TTC549 (cell line): ENCODE results near the gene SAA1.

ENCODE experiments used
- FAIRE-seq: peaks from 2 replicates; lab custom pipeline; 2012; peaks lifted over from hg19 to GRCh38; lab: Jason Lieb, UNC

SAA1 gene

DNA sequence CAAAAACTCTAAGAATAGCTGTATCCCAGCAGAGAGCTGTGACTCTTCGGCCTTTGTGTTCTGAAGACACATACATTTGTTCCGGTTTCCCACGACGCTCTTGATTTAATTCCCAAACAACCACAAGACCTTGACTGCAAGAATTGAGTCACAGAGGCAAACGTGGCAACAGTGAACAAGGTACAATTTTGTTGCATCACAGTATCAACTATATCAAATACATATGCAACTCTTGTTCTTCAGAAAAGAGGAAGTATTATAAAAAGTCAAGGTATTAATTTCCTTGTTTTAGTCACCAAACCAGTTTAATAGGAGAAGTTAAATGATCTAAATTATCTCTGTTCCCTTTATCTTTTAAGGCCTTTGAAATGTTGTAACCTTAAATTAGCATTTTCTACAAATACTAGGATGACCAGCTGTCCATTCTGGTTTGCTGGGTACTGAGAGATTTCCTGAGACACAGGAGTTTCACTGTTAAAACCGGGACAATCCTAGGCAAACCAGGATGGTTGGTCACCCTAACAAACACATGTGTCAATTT lies 44.8 kb downstream of the SAA1 start:
- no peak for FAIRE-seq

DNA sequence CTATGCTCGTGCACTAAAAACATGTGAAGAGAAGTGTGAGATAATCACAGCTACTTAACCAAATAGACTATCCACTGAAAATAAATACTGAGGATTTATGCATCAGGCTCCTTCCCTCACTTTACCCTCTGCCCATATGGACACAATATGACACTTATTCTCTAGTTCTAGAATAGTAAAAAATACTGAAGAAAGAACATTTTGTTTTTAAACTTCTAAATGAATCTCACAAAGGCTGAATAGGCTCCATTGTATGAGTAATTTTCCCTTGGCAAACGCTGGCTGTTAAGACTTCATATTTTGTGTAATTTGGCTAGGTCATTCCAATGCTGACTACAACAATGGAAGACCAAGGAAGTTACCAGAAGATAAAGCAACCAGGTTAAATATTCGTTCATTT lies 45.9 kb downstream of the SAA1 start:
- no peak for FAIRE-seq

DNA sequence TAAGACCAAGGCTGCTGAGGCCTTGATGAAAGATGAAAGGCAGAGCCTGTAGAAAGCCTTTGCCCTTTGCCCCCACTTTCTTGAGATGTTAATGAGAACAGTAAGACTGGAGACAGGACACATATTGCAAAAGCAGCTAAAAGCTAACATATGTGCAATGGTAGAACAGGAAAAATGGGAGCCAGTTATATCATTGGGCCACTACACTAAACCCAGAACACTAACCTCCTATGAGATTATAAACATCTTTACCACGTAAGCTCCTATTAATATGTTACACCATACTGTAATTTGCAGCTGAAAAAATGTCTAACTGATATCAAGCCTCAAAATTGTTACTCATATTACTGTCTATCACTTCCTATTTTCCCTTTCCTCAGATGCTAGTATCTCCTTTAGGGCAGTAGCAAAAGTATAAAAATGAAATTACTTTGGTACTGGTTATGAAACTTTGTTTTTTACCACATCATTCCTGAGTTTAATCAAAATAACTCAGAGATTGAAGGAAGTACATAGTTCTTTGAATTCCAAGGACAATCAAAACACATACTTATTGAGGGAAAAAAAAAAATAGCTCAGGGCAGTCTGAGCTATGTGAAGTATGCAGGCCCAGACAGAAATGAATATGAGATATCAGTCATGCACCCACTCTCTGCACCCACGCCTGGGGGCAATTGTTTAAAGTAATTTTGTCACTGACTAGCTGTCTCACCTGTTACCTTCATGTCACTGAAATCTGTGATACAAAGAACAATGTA lies 46.8 kb downstream of the SAA1 start:
- no peak for FAIRE-seq

DNA sequence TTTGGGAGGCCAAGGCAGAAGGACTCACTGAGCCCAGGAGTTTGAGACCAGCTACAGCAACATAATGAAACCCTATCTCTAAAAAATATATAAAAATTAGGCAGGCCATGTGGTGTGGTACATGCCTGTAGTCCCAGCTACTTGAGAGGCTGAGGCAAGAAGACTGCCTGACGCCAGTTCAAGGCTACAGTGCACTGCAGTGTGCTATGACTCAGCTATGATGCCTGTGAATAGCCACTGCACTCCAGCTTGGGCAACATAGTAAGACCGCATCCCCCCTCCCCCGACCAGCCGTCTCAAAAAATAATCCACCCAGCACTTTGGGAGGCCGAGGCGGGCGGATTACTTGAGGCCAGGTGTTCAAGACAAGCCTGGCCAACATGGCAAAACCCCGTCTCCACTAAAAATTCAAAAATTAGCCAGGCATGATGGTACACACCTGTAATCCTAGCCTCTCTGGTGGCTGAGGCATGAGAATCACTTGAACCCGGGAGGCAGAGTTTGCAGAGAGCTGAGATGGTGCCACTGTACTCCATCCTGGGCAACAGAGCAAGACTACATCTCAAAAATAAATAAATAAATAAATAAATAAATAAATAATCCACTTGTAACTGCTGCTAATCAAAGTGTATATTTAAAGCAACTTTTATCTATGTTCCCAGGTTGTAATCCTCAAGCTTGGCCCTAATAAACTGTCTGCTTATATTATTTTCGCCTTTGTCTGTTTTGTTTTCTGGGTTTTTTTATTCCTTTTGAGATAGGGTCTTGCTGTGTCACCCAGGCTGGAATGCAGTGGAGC lies 48.1 kb downstream of the SAA1 start:
- FAIRE-seq: no peak

DNA sequence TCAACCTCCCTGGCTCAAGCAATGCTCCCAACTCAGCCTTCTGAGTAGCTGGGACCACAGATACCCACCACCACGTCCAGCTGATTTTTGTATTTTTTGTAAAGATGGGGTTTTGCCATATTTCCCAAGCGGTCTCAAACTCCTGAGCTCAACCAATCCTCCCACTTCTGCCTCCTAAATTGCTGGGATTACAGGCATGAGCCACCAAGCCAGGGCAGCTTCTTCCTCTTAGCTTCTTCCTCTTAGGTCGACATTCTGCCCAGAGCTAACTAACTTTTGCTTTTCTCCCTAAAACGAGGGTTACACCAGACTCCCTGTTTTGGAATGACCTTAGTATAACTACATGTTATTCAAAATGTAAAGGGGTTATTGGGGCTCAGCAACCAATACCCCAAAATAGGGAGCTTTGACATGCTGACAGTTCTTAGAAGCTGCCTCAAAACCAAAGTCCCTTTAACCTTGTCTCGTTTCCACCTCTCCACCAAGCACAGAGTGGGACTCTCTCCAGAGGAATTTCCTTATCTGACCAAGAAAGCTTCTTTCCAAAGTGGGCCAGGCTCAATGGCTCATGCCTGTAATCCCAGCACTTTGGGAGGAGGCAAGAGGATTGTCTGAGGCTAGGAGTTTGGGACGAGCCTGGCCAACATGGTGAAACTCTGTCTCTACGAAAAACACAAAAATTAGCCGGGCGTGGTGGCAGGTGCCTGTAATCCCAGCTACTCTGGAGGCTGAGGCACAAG lies 48.9 kb downstream of the SAA1 start:
- no peak for FAIRE-seq

DNA sequence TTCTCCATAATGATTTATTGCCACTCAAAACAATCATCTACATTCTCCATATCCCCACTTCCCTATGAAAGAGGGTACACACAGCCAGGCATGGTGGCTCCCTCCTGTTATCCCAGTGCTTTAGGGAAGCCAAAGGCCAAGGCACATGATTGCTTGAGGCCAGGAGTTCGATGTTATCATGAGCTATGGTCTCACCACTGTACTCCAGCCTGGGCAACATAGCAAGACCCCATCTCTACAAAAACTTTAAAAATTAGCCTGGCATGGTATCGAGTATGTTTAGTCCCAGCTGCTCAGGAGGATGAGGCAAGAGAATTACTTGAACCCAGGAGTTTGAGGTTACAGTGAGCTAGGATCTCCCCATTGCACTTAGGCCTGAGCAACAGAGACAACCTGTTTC lies 49.8 kb downstream of the SAA1 start:
- FAIRE-seq: no peak

DNA sequence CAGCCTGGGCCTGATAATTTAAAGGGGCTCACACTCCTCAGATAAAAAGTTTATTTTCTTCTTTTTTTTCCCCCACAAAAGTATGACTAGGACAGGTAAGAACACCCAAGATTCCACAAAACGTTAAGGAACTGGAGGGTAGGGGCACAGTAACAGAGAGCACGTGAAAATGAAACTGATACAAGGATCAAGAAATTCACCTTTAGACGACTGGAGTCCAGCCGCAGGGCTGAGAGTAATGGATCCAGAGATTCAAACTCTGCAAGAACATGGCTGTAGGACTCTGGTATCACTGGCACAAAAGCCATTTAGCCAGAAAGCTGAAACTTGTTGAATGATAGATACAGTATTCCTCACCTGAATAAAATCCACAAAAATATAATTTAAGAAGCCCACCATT lies 51.5 kb downstream of the SAA1 start:
- FAIRE-seq: no peak
